GM21526 (cell line): ENCODE data around the gene COX18.
A peak's percentile ranks its signal among the peaks of the same experiment; 100 is the strongest.

ENCODE experiments used
- ATAC-seq: cut with Tn5 transposase; IDR thresholded peaks from one replicate; pipeline ENCODE4 v1.9.1; 2021; ENCODE audit warnings: moderate library complexity; ENCODE audit not compliant: unreplicated experiment, low FRiP score

The COX18 gene, protein sequence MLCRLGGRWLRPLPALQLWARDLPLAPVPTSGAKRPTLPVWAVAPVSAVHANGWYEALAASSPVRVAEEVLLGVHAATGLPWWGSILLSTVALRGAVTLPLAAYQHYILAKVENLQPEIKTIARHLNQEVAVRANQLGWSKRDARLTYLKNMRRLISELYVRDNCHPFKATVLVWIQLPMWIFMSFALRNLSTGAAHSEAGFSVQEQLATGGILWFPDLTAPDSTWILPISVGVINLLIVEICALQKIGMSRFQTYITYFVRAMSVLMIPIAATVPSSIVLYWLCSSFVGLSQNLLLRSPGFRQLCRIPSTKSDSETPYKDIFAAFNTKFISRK

DNA sequence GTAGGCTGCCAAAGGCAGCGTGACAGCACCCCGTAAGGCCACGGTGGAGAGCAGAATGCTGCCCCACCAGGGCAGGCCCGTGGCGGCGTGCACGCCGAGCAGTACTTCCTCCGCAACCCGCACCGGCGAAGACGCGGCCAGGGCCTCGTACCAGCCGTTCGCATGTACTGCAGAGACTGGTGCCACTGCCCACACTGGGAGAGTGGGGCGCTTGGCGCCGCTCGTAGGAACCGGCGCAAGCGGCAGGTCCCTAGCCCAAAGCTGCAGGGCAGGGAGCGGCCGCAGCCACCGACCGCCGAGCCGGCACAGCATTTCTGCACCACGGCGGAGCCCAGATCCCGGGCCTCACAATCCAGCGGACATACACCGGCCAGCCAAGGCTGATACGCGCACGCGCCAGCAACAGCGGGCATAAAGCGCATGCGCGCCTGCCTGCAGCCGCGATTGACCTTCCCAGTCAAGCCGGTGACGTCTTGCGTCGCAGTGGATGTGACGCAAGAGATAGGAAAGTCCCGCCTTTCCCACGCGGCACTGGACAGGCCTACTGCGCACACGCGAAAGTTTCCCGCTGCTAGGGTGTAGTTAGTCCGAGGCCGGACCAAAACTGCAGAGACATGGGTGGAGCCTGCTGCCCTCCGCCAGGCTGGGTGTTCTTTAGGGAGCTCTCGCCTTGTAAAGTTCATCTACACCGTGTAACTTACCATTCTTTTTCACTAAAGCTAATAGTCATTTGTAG is at the start of gene COX18:
COX18 (minus strand) TSS at position 379 of the 736 bp plus-strand sequence; CDS start at position 312, 67 bp downstream.
- peak; percentile 88 for ATAC-seq

DNA sequence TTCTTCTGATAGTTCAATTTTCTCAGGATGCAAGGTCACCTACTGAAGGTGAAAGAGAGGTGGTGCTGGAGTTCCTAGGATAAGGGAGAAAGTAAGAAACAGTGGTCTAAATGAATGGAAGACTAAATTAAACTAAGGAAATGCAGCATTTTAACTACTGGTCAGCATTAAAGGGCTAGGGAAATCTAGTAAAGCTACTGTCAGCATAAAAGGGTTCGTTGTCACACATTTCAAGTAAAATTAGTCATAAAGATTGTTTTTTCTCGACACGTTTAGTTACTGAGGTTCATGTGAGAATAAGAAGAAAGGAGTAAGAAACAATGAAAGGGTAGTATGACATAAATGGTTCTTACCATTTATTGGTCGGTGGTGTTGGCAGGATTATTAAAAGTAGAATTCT is 40.0 kb upstream of the COX18 start:
- ATAC-seq = no peak

DNA sequence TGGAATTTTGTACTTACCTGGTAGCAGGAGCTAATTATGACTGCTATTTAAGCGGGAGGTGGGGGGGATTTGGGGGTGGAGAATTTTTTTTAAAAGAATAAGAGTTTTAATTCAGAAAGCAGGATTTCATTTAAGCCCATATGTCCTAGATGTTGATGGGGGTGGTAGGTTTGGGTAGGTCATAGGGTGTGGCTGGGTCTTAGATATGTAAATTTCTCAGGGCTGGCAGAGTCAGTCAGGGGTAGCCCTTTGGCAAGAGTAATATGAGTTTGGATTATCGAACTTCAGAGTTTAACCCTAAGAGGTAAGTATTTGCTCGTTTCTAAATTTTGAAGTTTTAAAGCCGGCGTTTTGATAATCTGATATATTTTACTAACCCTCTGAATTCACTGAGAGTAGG is 35.2 kb upstream of the COX18 start:
- ATAC-seq = no peak

DNA sequence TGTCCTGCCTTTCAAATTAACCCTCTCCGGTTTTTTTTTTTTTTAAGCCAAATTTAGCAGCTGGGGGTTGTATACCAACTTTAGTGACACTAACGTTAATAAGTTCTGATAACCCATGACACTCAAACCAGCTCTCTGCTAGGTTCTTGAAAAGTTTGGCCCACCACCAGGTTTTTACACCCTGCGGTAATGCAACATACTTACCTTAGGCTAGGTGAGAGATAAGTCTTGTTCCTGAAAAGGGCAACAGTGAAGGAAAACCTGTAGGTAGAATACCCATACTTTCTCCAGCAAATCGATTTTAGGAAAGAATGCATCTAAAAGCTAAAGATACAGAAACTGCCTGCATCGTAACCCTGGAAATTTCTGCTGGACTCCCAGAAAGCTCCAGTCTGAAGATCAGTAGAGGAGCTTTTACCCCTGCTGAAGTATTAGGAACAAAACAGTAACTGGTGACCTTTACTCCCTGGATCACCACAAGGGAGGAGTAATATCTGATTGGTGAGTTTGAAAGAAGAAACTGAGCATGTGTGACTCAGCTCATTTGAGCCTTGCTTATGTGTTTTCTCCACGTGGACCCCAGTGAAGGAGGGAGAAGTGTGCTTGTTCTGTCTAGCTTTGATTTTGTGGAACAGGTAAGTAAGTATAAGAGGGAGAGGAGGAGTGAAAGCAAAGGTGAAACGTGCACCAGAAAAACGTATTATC is 34.4 kb upstream of the COX18 start:
- ATAC-seq = no peak

DNA sequence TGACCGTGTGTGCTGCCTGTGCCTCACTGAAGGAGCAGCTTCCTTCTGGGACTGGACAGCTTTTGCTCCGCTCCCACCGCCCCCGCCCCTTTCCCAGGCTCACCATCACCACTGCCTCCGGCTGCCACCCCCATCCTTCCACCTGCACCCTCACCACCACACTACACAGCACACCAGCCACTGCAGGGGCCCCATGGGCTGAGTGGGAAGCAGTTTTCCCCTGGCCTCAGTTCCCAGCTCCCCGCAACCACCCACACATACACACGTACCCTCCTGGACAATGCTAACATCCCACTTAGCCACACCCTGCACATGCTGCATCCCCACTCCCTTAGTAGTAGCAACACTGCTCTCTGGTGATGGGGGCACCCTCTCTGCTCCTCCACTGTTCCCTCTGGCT is 29.6 kb upstream of the COX18 start:
- ATAC-seq = no peak

DNA sequence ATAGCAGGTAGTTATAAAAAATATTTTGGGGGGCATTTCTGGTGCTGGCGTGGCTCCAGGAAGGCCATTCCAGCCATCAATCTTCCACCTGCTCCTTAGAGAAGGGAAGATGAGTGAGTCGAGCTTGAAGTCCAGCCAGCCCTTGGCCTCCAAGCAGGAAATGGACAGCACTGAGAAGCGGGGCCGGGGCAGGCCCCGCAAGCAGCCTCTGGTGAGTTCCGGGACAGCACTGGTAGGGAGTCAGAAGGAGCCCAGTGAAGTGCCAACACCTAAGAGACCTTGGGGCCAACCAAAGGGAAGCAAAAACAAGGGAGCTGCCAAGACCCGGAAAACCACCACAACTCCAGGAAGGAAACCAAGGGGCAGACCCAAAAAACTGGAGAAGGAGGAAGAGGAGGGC is 29.2 kb upstream of the COX18 start:
- no peak for ATAC-seq

DNA sequence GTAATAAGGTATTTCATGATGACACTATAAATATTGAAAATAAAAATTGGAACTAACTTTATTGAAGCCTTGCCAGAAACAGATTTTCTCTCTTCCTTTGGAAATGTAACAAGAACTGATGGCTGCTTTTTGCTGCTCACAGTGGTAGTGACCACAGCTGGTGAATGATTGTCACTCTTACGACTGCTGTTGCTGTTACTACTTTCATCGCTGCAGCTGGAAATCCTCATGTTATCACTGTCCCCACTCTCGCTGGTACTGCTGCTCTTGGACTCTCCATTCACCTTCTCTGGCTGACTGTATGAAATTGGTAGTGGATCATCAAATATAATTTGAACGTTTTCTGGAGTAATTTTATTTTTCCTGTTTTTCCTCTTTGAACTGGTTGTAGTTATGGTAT is 28.5 kb upstream of the COX18 start:
- no peak for ATAC-seq

DNA sequence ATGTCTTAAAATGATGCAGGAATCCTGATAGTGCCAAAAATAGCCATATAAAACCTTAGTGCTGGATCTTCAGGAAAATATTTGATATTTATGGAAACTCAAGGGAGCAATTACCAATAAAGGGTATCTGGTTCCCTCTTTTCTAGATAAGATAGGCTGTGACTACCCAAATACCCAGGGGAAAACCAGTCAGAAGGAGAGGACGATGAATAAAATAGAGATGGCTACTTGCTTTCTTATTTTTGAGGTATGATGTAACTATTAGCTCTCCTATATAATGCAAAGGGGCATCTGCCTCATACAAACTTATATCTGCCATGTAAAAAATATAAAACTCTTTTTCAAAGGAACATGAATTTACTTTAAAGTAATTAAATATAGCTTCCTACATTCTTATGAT is 23.4 kb upstream of the COX18 start:
- no peak for ATAC-seq

DNA sequence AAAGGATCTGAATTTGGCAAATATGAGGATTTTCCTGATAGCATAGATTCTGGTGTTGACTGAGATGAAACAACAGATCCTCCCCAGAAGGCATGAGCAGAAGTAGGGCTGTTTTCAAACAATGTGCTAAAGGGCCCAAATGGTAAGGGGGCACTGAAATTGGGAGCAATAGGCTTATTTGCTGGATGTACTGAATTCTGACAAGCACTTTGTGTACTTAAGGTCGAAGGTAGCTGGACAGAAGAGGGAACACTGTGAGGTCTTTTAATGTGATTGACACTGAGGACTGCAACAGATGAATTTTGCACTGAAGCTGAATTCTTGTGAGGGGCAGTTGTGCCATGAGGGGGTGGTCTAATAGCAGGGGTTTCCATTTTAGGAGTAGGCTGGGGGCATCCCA is 21.2 kb upstream of the COX18 start:
- ATAC-seq = no peak

DNA sequence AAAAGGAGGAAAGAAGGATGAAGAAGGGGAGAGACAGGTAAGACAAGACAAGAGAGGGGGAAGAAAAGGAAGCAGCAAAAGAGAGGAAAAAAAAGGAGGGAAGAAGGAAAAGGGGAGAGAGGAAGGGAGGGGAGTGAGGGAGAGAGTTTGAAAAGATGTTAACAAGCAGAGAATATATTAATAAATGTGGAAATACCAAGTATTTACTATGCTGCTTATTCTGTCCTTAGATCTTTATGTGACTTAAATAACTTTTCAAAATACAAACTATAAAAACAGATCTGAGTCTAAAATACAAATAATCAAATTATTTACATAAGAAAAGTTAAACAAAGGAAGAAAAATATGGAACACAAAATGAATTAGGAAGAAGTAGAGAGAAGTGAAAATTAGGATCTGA is 18.4 kb upstream of the COX18 start:
- ATAC-seq = no peak

DNA sequence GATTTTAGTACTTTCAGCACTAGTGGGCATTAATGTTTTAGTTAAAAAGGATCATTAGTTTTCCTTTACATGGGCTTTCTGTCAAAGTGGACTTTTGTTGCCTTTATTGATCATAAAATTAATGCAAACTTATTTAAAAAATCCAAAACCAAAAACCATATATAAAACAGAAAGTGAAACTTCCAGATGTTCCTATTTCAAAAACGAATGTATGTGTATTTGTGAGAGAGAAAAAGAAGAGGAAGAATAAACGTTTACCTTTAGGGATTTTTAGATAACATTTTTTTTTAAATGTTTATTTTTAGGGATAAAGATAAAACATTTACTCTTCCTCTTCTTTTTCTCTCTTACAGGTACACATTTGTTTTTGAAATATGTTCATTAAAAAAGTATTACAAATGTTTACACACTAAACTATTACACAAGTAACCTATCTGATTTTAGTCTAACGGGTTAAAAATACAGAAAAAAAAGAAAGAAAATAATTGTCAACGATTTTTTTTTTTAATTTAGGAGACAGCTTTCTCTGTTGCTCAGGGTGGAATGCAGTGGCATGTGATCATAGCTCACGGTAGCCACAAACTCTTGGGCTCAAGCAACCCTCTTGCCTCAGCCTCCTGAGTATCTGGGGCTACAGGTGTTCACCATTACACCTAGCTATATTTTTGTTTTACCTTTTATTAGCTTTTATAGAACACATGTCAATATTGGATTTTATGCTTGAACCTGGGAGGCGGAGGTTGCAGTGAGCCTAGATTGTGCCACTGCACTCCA is 16.8 kb upstream of the COX18 start:
- ATAC-seq = no peak

DNA sequence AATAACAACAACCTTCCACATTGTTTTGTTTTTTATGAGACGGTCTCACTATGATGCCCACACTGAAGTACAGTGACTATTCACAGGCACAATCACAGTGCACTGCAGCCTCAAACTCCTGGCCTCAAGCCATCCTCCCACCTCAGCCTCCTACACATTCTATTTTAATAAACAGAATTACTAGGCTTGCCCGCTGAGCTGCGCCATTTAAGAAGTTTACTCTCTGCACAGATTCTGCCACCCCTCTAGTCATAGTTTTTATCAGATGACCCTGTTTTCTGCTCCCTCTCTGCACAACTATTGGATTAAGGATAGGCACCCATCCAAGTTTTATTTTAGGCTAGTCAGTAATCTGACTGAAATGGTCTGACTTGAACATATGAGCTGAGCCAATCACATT is 11.3 kb upstream of the COX18 start:
- ATAC-seq = no peak

DNA sequence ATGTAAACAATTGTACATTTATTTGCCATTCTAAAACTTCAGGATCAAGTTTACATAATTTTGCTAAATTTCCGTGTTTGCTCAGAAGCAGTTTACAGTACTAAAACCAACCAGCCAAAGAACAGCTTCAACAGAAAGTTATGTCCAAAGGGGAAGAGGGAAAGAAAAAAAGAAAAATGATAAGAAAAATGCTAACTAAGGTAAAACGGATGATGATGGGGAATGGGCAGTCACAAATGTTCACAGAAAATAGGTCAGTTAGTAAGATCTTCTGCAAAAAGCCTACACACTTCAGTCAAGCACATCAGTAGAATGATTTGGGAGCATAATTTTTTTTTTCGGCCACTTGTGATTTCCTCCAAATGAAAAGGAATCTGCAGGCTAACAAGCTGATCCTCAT is 6.3 kb upstream of the COX18 start:
- ATAC-seq = no peak

DNA sequence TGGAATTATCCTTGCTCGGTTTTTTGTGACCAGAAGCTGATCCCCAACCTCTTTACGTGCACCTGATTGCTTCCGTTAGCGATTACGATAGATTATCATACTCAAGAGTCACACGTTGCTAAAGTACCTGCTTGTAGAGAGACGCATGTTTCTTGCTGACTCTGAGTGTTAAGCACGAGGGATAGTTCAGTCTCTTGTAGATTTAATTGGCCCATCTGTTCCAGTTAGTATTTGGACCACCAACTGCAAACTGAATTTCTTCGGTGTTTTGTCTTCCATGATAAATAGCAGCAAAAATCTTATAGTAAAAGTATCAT is 516 bp upstream of the COX18 start:
- ATAC-seq = peak; percentile 16

DNA sequence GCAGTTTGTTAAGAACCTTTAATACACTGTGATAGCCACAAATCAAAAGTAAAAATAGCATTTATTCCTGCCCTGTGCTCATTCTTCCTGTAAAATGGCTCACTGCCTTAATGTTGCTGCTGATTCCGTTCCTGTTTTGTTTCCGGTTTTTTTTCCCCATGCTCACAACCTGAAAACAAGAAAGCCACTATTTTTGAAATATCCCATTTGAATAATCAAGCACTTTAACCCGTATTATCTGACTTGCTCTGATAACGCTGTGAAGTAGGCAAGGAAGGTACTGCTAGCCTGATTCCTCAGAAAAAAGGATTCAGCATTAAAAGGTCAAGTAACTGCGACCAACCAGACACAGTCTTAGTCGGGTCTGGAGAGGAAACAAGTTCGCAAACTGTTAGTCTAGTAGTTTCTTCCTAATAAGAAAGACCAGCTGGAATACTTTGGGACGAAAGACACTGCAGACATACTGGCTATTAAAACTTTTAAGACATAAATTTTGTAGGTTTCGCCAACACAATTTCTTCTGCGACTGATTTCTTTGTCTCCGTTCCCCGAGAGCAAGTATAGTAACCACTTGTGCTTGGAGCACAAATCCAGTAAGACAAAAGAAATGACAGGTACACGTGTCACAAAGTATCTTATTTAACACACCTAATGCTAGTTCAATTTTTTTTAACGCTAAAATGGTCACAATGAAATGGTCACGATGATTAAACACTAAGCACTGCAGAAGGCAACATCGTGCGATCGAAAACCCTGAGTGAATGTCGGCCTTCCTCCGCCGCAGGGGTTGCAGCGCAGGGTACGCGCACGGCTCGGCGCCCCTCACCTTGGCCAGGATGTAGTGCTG is 802 bp downstream of the COX18 start:
- ATAC-seq = peak; percentile 1

DNA sequence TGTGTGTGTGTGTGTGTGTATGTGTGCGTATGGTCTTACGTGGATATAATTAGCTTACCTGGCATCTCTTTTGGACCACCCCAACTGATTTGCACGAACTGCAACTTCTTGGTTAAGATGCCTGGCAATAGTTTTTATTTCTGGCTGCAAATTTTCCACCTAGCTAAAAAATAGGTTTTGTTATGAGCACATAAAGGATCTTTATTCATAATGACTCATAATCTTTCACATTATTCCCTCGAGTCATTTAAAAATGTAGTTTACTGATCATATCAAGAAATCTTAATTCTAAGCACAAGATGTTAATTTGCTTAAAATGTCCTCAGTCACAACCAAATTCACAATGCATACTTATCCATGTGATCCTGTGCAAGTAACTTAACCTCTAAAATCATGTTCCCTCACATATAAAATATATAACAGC is 1.5 kb downstream of the COX18 start:
- no peak for ATAC-seq

DNA sequence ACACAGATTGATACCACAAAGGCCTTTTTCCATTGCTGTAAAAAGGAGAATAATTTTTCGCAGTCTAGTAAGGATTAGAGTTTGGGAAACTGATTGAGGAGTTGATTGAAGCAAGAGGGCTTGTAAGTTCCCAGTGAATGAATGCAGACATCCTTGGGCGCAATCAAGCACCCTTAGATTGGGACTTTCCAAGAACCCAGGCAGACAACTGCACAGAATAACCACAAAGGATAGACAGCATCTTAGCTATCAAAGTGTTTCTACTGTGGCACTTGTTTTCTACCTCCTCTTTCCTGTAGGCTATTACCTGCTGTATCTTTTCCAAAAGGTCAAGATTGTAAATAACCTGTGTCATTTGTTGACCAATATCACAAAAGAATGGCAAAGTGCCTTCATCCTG is 2.6 kb downstream of the COX18 start:
- no peak for ATAC-seq

DNA sequence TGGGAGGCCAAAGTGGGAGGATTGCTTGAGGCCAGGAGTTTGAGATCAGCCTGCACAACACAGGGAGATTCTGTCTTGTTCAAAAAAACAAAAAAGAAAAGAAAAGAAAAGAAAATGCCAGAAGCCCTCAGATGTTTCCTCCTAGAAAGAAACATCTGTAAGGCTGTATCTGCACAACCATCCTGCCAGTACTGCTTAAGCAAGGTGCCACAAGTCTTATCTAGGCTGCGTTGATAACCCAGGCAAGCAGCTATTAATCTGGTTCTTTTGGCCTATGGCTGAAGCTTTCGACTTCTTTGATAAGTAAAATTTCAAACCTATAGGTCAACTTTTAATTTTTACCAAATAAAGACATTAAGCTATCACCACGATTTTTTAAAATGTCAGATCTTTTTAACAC is 3.1 kb downstream of the COX18 start:
- no peak for ATAC-seq

DNA sequence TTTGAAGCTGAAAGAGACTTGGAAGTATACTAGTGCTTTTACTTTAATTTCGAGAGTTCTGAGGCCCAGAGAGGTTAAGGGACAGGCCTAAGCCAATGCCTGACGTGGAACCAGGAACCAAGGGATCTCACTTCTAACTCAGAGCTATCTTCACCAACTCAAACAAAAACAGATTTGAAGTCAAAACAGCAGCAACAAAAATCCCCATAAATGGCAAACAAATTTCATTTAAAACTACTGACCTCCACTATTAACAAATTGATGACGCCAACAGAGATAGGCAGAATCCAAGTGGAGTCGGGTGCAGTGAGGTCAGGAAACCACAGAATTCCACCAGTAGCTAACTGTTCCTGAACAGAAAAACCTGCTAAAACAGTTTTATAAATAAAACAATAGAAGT is 5.0 kb downstream of the COX18 start:
- ATAC-seq = no peak

DNA sequence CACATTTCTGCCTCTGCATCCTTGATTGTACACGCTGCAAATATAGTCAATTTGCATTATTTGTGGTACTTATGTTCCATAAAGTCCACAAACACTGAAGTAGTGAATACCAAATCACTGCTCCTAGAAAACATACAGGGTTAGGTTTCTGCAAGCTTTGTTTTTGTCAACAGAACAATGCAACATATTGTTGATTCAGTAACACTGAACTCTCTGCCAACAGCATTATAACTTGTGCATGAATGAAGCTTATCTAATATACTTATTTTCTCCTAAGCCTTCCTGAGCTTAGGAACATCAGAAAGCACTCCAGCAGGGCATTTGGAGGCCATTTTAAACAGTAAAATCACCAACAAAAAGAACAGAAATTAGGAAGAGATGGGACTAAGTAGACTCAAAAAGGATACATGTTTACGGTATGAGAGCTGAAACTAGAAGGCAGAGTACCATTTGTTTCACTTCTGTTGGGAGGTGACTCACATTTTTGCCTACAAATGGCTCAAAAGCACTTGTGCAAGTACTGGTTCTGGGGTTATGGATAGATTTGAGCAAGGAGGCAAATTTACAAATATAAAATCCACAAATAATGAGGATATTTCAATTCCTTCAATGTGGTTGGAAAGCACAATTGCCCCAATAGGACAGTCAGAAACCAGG is 14.1 kb downstream of the COX18 start:
- peak; percentile 93 for ATAC-seq
